ENCODE measurements around the gene MEGF11. TPM values are rescaled to one million over a fixed set of nuclear protein-coding genes. Genes with fewer than 3 reads are reported as not detected.

Gene MEGF11
- total RNA-seq, 1 experiment from 2014 or later = 1.2 TPM

DNA sequence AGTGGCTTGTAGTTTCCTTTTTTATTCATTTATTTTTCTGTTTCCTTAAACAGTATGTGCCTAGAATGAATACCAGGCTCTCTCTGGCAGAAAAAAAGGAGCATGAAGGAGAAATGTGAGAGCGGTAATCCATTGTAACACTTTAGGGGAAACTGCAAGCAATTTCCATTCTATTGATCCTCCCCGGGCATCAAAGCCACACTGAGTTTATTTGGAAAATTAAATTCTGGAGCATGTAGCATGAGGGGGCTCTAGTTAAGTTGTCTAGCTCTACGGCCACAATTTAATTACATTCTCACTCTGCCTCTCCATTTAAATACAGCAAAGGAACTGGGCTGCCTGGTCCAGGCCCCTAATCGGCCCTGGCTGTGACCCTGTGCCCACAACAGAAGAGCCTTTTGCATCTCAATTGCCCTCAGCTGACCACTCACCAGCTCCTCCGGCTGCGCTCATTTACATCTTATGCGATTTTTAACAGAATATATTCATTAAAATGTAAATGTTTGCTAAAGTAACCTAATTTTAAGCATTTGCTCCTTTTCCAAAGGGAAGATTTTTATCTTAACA lies 72.9 kb downstream of the MEGF11 start:
- H4K5ac ChIP-seq (ENCODE audit: insufficient read length, low read depth, low read length) = no peak overlapping the region
- H2BK15ac ChIP-seq (ENCODE audit: low read depth, low read length) = no peak overlapping the region
- TF ChIP-seq, protein P1, sequence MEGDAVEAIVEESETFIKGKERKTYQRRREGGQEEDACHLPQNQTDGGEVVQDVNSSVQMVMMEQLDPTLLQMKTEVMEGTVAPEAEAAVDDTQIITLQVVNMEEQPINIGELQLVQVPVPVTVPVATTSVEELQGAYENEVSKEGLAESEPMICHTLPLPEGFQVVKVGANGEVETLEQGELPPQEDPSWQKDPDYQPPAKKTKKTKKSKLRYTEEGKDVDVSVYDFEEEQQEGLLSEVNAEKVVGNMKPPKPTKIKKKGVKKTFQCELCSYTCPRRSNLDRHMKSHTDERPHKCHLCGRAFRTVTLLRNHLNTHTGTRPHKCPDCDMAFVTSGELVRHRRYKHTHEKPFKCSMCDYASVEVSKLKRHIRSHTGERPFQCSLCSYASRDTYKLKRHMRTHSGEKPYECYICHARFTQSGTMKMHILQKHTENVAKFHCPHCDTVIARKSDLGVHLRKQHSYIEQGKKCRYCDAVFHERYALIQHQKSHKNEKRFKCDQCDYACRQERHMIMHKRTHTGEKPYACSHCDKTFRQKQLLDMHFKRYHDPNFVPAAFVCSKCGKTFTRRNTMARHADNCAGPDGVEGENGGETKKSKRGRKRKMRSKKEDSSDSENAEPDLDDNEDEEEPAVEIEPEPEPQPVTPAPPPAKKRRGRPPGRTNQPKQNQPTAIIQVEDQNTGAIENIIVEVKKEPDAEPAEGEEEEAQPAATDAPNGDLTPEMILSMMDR (conservative IDR thresholded peaks at IDR 0.05) = no peak
- Mint-ChIP-seq H3K27me3 (ENCODE audit: low read depth) (0 out of 2 replicates have a peak, but pooled peaks cover 1% of the 10 kb centered on the region), H3K27ac (peak overlapping the region in 2 of 3 experiments; percentile 89 to 97; a peak in 4 of 7 replicates), H3K4me1 (peaks cover 77 to 92% of the 10 kb centered on the region in 2 experiments), H3K36me3 (ENCODE audit: insufficient read depth in 1 of 3, low read depth in 3 of 3) (no peaks in the 10 kb centered on the region), H3K4me3 (peak overlapping the region in 1 of 2 experiments; percentile 60; a peak in 3 of 5 replicates), H3K9me3 (no peaks in the 10 kb centered on the region; a peak in 1 of 5 replicates)
- no peak overlapping the region for H3K18ac ChIP-seq (ENCODE audit: insufficient read length, low read depth, low read length)
- H2AFZ ChIP-seq (ENCODE audit: low read length) = no peak overlapping the region
- H3K14ac ChIP-seq (ENCODE audit: insufficient read depth, low read length) = no peak overlapping the region
- H3K4me2 ChIP-seq (ENCODE audit: insufficient read depth, insufficient read length, low read length) = no peak overlapping the region
- no peak overlapping the region for H2BK5ac ChIP-seq (ENCODE audit: insufficient read length, low read length)
- H3K79me1 ChIP-seq (ENCODE audit: insufficient read depth, low read depth, low read length, poor library complexity, severe bottlenecking) = no peaks in the 10 kb centered on the region
- no peak overlapping the region for H2BK20ac ChIP-seq (ENCODE audit: low read depth, low read length, poor library complexity, severe bottlenecking)
- H4K20me1 ChIP-seq (ENCODE audit: control insufficient read depth, insufficient read depth, insufficient read length) = no peaks in the 10 kb centered on the region
- H4K91ac ChIP-seq (ENCODE audit: insufficient read length, low read depth, low read length) = no peak overlapping the region
- no peak overlapping the region for H3K56ac ChIP-seq (ENCODE audit: insufficient read length, low read depth, low read length)
- H3K27ac ChIP-seq (ENCODE audit: insufficient read length, low read depth, low read length) = no peak overlapping the region
- no peak overlapping the region for H3K4ac ChIP-seq (ENCODE audit: low read depth, low read length)
- DNase-seq = peak; percentile 53
- no peak overlapping the region for H3T11ph ChIP-seq (ENCODE audit: low read length)
- H4K8ac ChIP-seq (replicated peaks; ENCODE audit: insufficient read length, low read depth, low read length) = no peak overlapping the region
- no peaks in the 10 kb centered on the region for H3K79me2 ChIP-seq (ENCODE audit: insufficient read depth, low read length)
- H2AK5ac ChIP-seq (ENCODE audit: insufficient read length, low read length) = no peak overlapping the region
- H2BK12ac ChIP-seq (ENCODE audit: insufficient read length, low read depth, low read length) = no peak overlapping the region
- no peaks in the 10 kb centered on the region for H3K9me3 ChIP-seq (ENCODE audit: control insufficient read depth, low read depth, low read length)
- peaks cover 10% of the 10 kb centered on the region; the same call in 1 of the 2 replicates for H3K4me1 ChIP-seq (ENCODE audit: insufficient read depth, low read length)
- H3K23ac ChIP-seq (ENCODE audit: insufficient read length, low read depth, low read length) = no peak overlapping the region
- H3K27me3 ChIP-seq (ENCODE audit: insufficient read depth, low read length) = no peaks in the 10 kb centered on the region
- H3K23me2 ChIP-seq (ENCODE audit: insufficient read length, low read depth, low read length, poor library complexity, severe bottlenecking) = no peaks in the 10 kb centered on the region
- H3K9ac ChIP-seq (ENCODE audit: extremely low read depth, insufficient read length, low read length) = no peak overlapping the region
- no CpG with 5 or more reads among the region's 7 CpGs for WGBS (ENCODE audit: extremely low coverage, insufficient read length, low lambda C conversion rate)
- no peak overlapping the region for H2BK120ac ChIP-seq (ENCODE audit: low read depth, low read length, poor library complexity, severe bottlenecking)
